NCI-H1417 (cell line): ENCODE measurements around the gene DDX3X.
"Not testable (repeated sequence)": the region's sequence is repeated elsewhere in the genome, so short reads cannot be mapped to it uniquely, and the experiment has no call there.

Source experiments
- DNase-seq, 3 experiments: peaks; one replicate each; lab custom pipeline; 2025; lab: John Stamatoyannopoulos, UW

The DDX3X gene

DNA sequence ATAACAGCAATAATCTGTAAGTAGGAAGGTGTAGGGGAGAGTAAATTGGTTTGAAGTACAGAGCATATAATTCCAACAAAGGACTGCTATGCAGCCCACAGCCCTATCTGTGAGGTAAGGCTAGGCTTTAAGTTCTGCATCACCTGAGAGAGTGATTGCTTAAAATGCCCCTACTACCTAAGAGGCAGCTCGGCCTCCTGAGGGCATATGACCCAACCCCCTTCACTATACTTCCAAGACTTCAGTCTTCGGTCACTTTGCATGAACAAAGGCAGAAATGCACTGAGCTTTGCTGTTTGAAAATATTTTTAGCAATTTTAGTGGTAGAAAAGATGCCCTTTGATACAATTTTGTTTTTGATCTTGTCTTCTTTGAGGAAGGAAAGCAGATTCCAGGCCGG lies 4.9 kb upstream of the DDX3X start:
- no peak for DNase-seq

DNA sequence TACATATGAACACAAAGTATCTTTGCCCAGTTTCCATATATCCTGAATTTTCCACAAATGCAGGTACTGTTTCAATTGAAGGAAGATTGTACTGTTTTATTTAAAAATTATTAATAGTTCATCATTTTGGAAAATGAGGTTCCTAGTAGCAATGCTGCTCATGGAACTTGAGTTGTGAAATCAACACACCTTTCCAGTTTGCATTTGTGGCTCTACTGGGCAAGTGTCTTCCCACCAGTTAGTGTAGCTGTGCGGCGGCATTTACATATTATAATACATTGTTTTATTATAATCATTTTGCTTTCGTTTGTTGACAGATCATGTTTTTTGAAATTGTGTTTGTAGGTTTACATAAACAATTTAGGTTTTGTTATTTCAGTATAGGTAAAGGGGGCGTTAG lies 2.0 kb upstream of the DDX3X start:
- DNase-seq = peak in 1 of 3 experiments; percentile 61

DNA sequence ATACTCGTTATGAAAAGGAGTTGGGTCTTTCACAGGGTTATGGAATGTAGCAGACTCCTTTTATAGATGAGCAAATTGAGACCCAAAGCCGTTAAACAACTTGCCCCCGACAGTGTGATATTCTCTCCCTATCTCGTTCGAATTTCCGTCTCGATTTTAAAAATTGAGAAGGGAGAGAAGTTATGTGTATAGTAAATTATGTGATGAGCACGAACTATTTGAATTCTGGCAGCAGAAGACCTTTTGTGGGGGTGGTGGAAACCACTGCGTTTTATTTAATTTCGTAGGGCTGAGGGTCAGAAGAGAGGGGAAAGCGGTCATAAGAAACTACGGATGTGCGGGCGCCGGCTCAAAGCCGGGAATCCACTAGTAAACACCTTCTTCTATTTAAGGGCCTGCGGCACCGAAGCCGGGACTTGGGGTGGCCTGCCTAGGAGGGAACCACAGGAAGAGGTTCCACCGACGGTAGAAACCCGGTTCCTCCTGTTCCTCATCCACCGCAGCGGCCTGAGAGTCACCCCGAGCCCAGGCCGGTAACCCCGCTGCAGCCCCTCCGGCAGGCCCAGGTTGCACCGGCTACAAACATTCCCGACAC lies 1.5 kb upstream of the DDX3X start:
- DNase-seq = peak in 1 of 3 experiments; percentile 88

DNA sequence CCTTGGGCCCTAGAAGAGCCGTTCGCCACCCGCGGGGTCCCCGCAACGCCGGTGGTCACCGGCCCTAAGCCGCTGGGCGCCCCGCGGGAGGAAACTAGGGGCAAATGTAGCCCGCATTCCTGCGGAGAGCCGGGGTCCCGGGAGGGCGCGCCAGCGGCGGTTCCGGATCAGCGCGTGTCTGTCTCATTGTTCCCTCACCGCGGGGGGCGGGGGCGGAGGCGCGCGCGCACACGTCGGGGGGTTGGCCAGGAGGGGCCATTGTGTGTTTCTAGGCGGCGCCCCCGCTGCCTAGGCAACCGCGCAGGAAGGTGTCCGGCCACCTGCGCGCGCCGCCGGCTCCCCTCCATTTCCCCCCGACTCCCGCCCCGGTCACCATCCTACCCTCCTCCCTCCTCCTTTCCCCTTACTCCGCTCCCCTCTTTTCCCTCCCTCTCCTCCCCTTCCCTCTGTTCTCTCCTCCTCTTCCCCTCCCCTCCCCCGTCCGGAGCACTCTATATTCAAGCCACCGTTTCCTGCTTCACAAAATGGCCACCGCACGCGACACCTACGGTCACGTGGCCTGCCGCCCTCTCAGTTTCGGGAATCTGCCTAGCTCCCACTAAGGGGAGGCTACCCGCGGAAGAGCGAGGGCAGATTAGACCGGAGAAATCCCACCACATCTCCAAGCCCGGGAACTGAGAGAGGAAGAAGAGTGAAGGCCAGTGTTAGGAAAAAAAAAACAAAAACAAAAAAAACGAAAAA lies 789 bp upstream of the DDX3X start:
- peak; percentile 90 to 100 (median 99) for DNase-seq

DNA sequence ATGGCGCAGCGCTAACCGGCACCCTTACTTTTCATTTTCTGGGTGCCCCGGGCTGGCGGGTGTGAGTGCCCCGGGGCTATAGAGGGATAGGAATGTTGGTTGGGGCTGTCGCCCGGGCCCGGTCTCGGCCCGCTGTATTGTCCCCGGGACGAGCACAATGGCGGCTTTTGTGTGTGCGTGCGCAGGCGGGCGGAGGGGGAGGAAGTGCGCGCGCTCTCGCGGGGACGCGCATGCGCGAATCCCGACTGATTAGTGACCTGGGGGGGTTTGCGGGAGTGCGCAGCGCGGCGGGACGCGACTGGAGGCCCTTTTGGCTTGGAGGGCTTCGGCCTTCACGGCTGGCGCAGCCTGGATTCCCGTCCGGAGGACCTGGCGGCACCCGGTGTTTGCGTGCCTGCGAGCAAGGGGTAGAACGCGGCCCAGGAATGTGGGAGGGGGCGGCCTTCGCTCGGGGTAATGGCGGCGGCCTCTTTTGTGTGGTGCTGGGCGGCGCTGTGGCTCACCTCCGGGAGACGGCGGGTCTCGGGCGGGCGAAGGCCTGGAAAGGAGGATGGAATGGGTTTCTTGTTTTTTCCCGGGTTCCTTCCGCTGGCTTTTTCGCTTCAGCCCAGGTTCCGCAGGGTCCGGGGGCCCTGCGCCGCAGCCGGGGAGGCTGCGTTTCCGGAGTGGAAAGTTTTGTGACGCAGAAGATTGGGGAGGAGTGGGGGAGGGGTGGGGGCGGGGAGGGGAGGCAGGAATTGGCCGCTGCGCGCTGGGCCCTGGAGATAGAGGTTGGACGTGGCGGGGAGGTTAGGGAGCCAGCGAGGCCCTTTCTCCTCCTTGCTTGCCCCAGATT lies 618 bp downstream of the DDX3X start:
- peak; percentile 75 to 96 (median 94) for DNase-seq

DNA sequence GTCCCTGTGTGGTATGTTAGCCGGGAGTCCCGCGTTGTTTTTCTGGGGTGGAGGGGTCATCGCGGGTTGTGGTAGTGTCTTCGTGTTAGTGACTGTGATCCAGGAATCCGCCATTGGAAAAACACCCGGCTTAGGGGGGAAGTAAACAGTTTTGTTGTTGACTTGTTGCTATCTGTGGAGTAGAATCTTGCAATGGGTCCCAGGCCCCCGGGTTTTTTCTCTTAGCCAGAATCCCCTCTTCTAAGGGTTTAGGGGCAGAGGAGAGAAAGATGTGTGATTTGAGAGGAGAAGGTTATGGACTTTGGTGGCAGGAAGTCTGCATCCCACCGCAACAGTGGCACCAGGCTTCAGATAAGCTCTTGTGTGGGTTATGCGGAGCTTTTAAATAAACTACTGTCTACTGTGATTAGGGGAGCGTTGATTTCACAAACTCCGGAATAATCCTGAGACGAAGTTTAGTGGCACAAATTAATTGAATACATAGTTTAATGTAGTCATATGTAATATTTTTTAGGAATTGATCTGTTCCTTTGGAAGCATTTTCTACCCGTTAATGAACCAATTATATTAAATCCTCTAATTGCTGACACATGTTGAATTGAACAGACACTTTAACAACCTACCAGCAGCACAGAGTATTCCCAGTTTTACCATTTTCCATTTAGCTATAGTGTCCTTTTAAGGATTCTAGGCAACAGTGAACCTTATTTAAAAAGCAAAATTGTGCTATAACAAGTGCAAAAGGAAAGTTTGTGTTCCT lies 1.4 kb downstream of the DDX3X start:
- peak in 1 of 3 experiments; percentile 73 for DNase-seq

DNA sequence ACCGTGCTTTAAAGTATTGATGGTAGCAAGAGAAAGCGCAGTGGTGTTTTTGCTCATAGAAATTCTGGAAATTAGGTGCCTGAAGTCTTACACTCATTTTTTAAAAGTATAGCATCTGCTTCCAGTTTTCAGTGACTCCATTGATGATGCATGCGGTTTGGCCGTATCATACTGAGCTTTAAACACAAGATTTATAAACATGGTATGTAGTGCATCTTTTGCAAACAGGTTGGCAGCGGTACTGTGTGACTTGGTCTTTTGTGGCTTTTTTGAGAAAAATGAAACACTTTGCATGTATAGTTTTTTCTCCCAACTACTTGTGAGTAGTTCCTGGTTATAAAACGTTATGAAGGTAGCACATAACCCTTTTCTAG lies 2.0 kb downstream of the DDX3X start:
- no peak for DNase-seq

DNA sequence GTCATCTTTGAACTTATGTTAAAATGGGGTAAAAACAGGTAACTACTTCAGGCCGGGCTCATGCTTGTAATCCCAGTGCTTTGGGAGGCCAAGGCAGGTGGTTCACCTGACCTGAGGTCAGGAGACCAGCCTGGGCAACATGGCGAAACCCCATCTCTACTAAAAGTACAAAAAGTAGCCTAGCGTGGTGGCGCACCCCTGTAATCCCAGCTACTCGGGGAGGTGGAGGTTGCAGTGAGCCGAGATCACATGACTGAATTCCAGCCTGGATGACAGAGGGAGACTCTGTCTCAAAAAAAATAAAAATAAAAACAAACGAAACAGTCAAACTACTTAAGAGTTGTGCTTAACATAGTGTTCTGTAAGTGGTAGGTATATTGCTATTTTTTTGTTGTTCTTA lies 2.5 kb downstream of the DDX3X start:
- DNase-seq = no peak

DNA sequence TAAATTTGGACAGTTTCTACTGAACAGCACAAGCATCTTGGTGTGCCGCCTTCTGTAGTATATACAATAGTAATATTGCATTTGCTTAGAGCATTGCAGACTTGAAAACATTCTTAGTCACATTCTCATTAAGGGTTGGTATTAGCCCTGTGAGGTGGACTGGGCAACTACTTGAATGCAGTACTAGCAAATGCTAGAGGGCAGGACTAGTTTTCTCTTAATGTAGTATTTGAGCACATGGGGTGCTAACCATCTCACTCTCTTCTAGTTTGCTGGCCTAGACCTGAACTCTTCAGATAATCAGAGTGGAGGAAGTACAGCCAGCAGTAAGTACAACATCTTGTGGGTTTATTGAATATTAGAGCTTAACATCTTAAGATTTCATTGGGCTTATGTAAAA lies 3.2 kb downstream of the DDX3X start:
- DNase-seq = no peak

DNA sequence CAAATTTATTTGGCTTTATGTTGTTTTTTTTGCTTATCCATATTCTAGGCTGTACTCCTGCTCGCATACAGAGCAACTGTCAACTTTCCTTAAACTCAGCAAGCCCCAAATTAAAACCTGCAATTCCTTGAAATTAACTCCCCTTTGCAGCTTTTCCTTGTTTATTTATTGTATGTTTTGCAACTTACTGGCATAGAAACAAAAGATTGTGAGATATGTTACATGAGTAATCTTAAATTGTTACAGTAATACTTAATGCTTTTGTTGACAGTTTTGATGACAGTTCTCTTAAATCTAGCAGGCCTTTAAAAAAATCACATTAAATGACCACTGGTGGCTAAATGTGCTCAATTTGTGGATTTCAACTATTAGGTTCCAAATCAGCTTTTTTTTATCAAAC lies 4.5 kb downstream of the DDX3X start:
- no peak for DNase-seq

DNA sequence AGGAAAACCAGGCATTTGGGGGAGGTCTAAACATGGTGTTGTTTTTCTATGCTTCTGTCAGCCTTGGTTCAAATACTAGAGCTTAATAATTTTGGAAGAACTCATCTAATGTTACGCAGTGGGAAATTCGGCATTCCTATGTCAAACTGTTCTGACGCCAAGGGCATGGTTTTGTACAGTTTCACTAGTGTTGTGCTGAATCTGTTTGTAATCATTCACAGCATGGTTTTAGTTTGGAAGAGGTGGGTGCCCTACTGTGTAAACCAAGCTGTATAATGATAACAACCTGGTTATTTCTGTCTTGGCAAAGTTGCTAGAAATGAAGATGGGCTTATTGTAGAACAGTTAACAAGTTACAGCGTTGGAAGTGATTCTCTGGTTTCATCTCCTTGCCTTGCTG lies 5.2 kb downstream of the DDX3X start:
- no peak for DNase-seq

DNA sequence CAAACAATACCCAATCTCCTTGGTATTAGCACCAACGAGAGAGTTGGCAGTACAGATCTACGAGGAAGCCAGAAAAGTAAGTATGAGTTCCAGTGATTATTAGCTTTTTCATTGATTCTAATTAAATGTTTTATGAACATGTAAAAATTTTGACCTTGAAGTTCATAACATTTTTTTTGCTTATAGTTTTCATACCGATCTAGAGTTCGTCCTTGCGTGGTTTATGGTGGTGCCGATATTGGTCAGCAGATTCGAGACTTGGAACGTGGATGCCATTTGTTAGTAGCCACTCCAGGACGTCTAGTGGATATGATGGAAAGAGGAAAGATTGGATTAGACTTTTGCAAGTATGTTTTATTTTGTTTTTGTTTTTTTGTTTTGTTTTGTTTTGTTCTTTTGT lies 10.1 kb downstream of the DDX3X start:
- no peak for DNase-seq

DNA sequence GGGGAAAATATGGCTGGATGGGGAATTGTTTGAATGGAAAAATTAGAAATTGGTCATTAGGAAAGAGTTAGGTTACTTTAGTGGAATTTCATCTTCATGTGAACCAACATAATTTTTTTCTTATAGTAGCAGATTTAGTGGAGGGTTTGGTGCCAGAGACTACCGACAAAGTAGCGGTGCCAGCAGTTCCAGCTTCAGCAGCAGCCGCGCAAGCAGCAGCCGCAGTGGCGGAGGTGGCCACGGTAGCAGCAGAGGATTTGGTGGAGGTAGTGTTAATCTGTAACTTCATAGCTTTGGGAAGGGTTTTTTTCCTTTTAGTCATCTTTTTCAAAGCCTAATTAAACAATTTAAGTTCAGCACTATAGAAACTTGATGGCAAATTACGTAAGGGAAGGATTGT lies 13.2 kb downstream of the DDX3X start:
- DNase-seq = no peak

DNA sequence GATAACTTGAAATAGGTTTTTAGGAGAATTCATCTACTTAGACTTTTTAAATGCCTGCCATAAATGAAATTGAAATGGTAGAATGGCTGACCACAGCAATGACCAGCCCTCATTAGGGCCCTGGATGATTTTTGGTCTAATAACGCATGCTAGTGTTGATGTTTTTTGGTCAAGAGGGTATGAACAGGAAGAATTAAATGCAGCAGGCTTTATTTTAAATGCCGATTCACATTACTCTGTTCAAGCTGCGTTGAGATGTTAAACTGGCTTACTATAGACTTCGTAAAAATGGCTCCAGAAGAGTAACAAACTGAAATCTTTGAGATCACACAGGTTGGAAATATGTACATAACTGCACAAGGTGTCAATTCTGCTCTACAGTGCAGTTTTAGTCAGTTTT lies 14.6 kb downstream of the DDX3X start:
- DNase-seq = no peak

DNA sequence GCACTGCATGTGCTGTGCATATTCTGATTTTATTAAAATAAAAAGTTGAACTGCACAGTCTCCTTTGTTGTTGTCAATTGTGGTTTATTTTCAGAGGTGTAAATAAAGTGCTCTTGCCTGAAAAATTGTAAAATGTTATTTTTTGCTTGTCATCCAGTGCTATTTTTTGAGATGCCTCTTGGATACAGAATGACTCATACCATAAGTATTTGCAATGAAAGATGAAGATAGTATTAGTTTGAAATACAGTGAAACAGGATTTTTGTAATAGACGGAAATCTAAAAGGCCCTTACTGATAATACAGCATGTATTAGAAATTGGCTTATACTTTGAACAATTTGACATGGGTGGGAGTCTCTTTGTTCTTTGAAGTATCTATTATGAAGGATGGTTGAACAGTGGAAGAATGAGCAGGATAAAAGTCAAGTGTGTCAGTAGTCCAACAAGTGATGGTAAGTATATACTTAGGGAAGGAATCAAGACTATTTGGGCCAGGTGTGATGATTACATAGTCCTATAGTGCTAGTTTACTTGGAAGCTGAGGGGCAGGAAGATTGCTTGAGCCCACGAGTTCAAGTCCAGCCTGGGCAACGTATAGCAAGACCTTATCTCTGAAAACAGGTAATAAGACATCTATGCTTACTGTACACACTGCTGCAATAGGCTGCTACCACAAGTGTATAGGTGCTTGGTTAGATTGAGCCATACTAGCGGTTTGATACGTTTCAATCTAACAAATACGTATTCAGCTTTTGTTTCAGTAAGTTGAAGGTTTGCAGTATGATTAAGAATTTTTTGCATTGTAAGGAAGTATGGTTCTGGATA lies 16.4 kb downstream of the DDX3X start:
- peak in 1 of 3 experiments; percentile 66 for DNase-seq

DNA sequence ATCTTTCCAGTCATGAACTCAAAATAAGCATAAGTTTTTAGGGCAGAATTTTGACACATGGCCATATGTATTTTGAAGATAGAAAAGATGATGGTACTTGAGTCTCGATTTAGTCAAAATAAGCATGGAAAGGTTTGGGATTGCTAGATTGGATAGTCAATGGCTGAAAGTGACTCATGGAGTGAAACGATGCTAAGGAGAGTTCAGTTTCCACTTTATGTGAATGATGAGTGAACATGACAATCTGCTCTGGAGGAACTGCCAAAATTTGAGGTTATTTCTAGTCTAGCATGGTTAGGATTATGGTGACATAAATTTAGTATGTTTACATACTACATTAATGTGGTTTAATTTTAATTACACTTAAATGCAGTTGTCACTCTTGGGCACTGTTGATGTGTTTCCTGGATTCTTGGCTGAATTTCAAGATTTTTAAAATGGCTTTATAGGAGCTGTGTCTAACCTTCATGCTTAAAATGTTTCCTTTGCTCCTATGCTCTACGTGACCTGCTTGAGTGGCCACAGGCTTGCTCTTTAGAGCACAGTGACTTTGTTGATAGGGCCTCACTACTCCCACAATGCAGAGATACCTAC lies 17.1 kb downstream of the DDX3X start:
- peak in 1 of 3 experiments; percentile 66 for DNase-seq

DNA sequence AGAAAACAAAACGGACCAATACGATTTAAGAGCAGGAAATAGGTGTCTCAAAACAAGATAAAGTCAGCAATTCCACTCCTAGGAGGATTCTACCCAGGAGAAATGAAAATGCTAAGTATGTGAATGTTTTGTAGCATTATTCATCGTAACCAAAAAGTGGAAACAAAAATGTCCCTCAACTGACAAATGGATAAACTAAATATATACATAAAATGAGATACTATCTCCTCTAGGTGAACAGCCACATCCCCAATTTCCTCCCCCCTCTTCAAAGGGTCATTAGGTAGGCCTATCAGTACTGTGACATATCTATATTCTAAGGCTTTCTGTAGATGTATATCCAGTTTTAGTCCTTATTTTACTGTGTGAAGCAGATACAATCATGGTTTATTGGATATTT lies 18.0 kb downstream of the DDX3X start:
- DNase-seq = no peak

DNA sequence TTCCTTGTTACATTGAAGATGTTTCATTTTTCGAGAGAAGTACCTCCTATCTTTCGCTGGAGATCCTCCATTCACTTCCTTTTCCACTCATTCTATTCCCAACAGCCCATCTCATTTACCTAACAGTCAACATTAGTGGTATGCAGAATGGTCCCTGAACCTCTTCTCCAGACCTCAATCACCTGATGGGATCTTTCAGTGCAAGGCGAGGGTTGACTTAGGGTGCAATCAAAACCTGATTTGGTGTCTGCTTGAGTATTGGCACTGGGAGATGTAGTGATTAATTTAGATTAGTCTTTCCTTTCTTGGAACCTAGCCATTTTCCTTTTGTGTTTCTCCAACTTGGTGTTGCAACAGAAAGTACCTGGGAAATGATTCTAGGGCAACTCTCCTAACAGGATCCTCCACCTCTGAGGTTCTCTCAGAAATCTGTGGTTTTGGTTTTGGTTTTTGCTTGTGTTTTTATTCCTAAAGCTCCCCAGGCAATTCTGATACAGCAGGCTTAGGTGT lies 18.4 kb downstream of the DDX3X start:
- no peak for DNase-seq

DNA sequence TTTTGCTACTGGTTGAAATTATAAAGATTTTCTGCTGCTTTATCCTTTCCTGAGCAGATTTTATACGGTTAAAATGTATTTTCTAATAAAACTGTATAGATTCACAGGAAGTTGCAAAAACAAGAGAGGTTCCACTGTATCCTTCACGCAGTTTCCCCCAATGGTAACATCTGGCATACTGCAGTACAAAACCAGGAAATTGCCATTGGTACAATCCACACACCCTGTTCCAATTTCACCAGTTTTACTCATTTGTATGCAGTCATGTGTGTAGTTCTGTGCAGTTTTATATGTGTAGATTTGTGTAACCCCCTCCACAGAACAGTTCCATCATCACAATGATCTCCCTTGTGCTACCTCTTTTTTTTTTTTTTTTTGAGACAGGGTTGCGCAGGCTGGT lies 20.0 kb downstream of the DDX3X start:
- DNase-seq = no peak

DNA sequence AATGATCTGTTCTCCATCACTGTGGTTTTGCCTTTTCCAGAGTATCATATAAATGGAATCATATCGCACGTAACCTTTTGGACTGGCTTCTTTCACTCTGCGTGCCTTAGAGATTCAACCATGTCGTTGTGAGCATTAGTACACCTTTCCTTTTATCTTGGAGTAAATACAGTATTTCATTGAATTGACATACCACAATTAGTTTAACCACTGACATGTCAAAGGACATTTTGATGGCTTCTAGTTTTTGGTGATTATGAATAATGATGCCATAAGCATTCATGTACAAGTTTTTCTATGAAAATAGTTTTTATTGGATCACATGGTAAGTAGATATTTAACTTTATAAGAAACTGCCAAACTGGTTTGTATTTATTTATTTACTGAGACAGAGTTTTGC lies 35.2 kb downstream of the DDX3X start:
- no peak for DNase-seq

DNA sequence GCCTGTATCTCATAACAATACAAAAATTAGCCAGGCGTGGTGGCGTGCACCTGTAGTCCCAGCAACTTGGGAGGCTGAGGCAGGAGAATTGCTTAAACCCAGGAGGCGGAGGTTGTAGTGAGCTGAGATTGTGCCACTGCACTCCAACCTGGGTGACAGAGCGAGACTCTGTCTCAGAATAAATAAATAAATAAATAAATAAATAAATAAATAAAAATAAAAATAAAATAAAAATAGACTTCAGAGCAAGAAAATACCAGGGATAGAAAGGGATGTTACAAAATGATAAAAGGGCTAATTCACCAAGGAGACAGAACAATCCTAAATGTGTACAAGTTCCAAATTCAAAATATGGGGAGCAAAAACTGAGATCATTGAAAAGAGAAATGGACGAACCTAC lies 37.6 kb downstream of the DDX3X start:
- not testable (repeated sequence) for DNase-seq
